Measurements from ENCODE around the gene PRKD3. TPM values are rescaled to one million over a fixed set of nuclear protein-coding genes. Genes with fewer than 3 reads are reported as not detected.
"Not testable (repeated sequence)": the region's sequence is repeated elsewhere in the genome, so short reads cannot be mapped to it uniquely, and the experiment has no call there.

Gene PRKD3
- total RNA-seq, 2 experiments from 2014 or later = 40.5 to 44.1 TPM

- Mint-ChIP-seq H3K27me3 (no peaks in the 10 kb centered on the region), H3K4me1 (ENCODE audit: low read depth) (peaks cover 37% of the 10 kb centered on the region), H3K4me3 (no peak overlapping the region), H3K36me3 (ENCODE audit: low read depth) (peaks cover 18% of the 10 kb centered on the region), H3K27ac (no peak overlapping the region), H3K9me3 (peaks cover 2% of the 10 kb centered on the region)
- intact Hi-C loops (cut with DNase I, micrococcal nuclease) = no loop called here
- ChIA-PET POLR2A (interaction anchor here (0.6 kb wide), 1 partner anchor 17 kb away, joined by 3 read pairs; no protein-coding TSS in a partner anchor), CTCF (no interaction called here)
- Histone ChIP-seq H3K36me3 (ENCODE audit: insufficient read depth, low read length) (no peaks in the 10 kb centered on the region), H3K27ac (ENCODE audit: low read depth in 1 of 2, low read length in 2 of 2) (no peak overlapping the region), H3K4me3 (ENCODE audit: low read length) (no peak overlapping the region), H3K4me1 (ENCODE audit: insufficient read depth, low read length) (no peaks in the 10 kb centered on the region), H3K27me3 (ENCODE audit: control insufficient read depth in 1 of 2, insufficient read depth in 2 of 2, low read length in 2 of 2) (no peaks in the 10 kb centered on the region), H3K9me3 (ENCODE audit: control insufficient read depth in 1 of 2, insufficient read depth in 1 of 2, low read length in 2 of 2) (no peaks in the 10 kb centered on the region)
- no peak for DNase-seq
- no peak for ATAC-seq (ENCODE audit: poor library complexity)
- no peak for TF ChIP-seq CTCF (IDR thresholded peaks at IDR 0.05)
Measured at GRCh38 chr2:37297632-37298031, 27.0 kb downstream of the PRKD3 start.

GRCh38 chr2:37295469-37296073, 29.1 kb downstream of the PRKD3 start:
- H3K27ac ChIP-seq (ENCODE audit: low read depth in 1 of 2, low read length in 2 of 2) = no peak overlapping the region
- H3K36me3 Mint-ChIP-seq (ENCODE audit: low read depth) = peaks cover 29% of the 10 kb centered on the region
- no peak for ATAC-seq (ENCODE audit: poor library complexity)
- TF ChIP-seq CTCF (IDR thresholded peaks at IDR 0.05) = no peak
- H3K4me3 Mint-ChIP-seq = no peak overlapping the region
- no peaks in the 10 kb centered on the region for H3K4me1 ChIP-seq (ENCODE audit: insufficient read depth, low read length)
- intact Hi-C loops (cut with DNase I, micrococcal nuclease) = no loop called here
- no peaks in the 10 kb centered on the region for H3K9me3 ChIP-seq (ENCODE audit: control insufficient read depth in 1 of 2, insufficient read depth in 1 of 2, low read length in 2 of 2)
- H3K27me3 ChIP-seq (ENCODE audit: control insufficient read depth in 1 of 2, insufficient read depth in 2 of 2, low read length in 2 of 2) = no peaks in the 10 kb centered on the region
- no peaks in the 10 kb centered on the region for H3K27me3 Mint-ChIP-seq
- ChIA-PET POLR2A (no interaction called here), CTCF (no interaction called here)
- H3K4me1 Mint-ChIP-seq (ENCODE audit: low read depth) = peaks cover 26% of the 10 kb centered on the region
- H3K36me3 ChIP-seq (ENCODE audit: insufficient read depth, low read length) = peaks cover 5% of the 10 kb centered on the region
- no peak overlapping the region for H3K4me3 ChIP-seq (ENCODE audit: low read length)
- DNase-seq = no peak
- H3K9me3 Mint-ChIP-seq = peaks cover 2% of the 10 kb centered on the region
- H3K27ac Mint-ChIP-seq = no peak overlapping the region

- H3K9me3 Mint-ChIP-seq; DNase-seq; ATAC-seq (ENCODE audit: poor library complexity); H3K9me3 ChIP-seq (ENCODE audit: control insufficient read depth in 1 of 2, insufficient read depth in 1 of 2, low read length in 2 of 2); H3K27ac ChIP-seq (ENCODE audit: low read depth in 1 of 2, low read length in 2 of 2); H3K4me1 ChIP-seq (ENCODE audit: insufficient read depth, low read length); POLR2A ChIA-PET; H3K27me3 Mint-ChIP-seq; H3K27ac Mint-ChIP-seq; CTCF ChIA-PET; H3K4me3 ChIP-seq (ENCODE audit: low read length); H3K36me3 ChIP-seq (ENCODE audit: insufficient read depth, low read length); intact Hi-C loops (cut with DNase I, micrococcal nuclease); H3K4me3 Mint-ChIP-seq; H3K27me3 ChIP-seq (ENCODE audit: control insufficient read depth in 1 of 2, insufficient read depth in 2 of 2, low read length in 2 of 2): not testable (repeated sequence)
- H3K4me1 Mint-ChIP-seq (ENCODE audit: low read depth) = peaks cover 21% of the 10 kb centered on the region
- H3K36me3 Mint-ChIP-seq (ENCODE audit: low read depth) = peaks cover 29% of the 10 kb centered on the region
Measured at GRCh38 chr2:37294858-37295257, 29.8 kb downstream of the PRKD3 start.

- H3K4me1 ChIP-seq (ENCODE audit: insufficient read depth, low read length) = no peaks in the 10 kb centered on the region
- CTCF ChIA-PET = no interaction called here
- Mint-ChIP-seq H3K9me3 (no peaks in the 10 kb centered on the region), H3K4me3 (no peak overlapping the region), H3K4me1 (ENCODE audit: low read depth) (peaks cover 11% of the 10 kb centered on the region), H3K27ac (no peak overlapping the region), H3K36me3 (ENCODE audit: low read depth) (peaks cover 43% of the 10 kb centered on the region), H3K27me3 (no peaks in the 10 kb centered on the region)
- no peaks in the 10 kb centered on the region for H3K9me3 ChIP-seq (ENCODE audit: control insufficient read depth in 1 of 2, insufficient read depth in 1 of 2, low read length in 2 of 2)
- POLR2A ChIA-PET = no interaction called here
- TF ChIP-seq CTCF (IDR thresholded peaks at IDR 0.05) = no peak
- no peaks in the 10 kb centered on the region for H3K27me3 ChIP-seq (ENCODE audit: control insufficient read depth in 1 of 2, insufficient read depth in 2 of 2, low read length in 2 of 2)
- DNase-seq (no peak), ATAC-seq (ENCODE audit: poor library complexity) (no peak)
- H3K4me3 ChIP-seq (ENCODE audit: low read length) = no peak overlapping the region
- peaks cover 10% of the 10 kb centered on the region for H3K36me3 ChIP-seq (ENCODE audit: insufficient read depth, low read length)
- no peak overlapping the region for H3K27ac ChIP-seq (ENCODE audit: low read depth in 1 of 2, low read length in 2 of 2)
- intact Hi-C loops (cut with DNase I, micrococcal nuclease) = no loop called here
Measured at GRCh38 chr2:37291680-37292079, 33.0 kb downstream of the PRKD3 start.
